HCT116 (cell line): ENCODE data around the gene HCN1. TPM values are rescaled to one million over a fixed set of nuclear protein-coding genes. Genes with fewer than 3 reads are reported as not detected.

ENCODE experiments used
- ATAC-seq: fragments of 200-7000 bp; cut with Tn5 transposase; 2 replicates; pipeline ENCODE4 v1.9.1; 2020; ENCODE audit warnings: mild to moderate bottlenecking, moderate library complexity
- BruUV-seq: library from RNA; stranded (reverse); fragments of 400-500 nt; replicated peaks from 2 replicates; lab custom pipeline; 2021; lab: Mats Ljungman, UMichigan
- CTCF ChIA-PET: fragments of 300-600 bp; sonication (Branson Sonifier 250); formaldehyde crosslinking; loops from one replicate; lab custom pipeline; 2021; ENCODE audit warnings: antibody characterized with exemption; lab: Charles Lee
- POLR2A ChIA-PET: fragments of 300-600, 350-600 bp; sonication (Branson Sonifier 250); formaldehyde crosslinking; loops from one replicate; lab custom pipeline; 2021; ENCODE audit warnings: antibody characterized with exemption; lab: Charles Lee
- RAD21 ChIA-PET, 2 experiments: fragments of 300-600 bp; sonication (Branson Sonifier 250); formaldehyde crosslinking; loops; one replicate each; lab custom pipeline; 2023; ENCODE audit warnings: low total read pairs in 2 of 2; ENCODE audit not compliant: uncharacterized antibody in 2 of 2, unreplicated experiment in 2 of 2, low non-redundant PET in 1 of 2; lab: Charles Lee
- DNase-seq: peaks from one replicate; pipeline ENCODE4 v3.0.0-alpha.2; 2010; ENCODE audit warnings: low read depth, low spot score
- H2AFZ ChIP-seq: fragments of 200-600 bp; shearing (Covaris generic), sonication (generic); 2 replicates; pipeline ENCODE4 v1.6.1; 2017; ENCODE audit warnings: low read depth, mixed run types, mixed read lengths, antibody characterized with exemption, low read length; ENCODE audit not compliant: poor library complexity, severe bottlenecking
- H3K27ac ChIP-seq: 2 replicates; pipeline ENCODE4 v1.5.1; 2012; ENCODE audit warnings: low read depth, low read length
- H3K27me3 ChIP-seq: fragments of 200-600 bp; sonication (generic); 2 replicates; pipeline ENCODE4 v1.6.1; 2016; ENCODE audit warnings: mixed run types, low read length, mixed read lengths; ENCODE audit not compliant: insufficient read depth
- H3K36me3 ChIP-seq, 2 experiments: fragments of 200-500 bp in 1 of 2; fragments of 200-600 bp in 1 of 2; sonication (Bioruptor generic) in 1 of 2; sonication (generic) in 1 of 2; 2 replicates each; pipeline versions ENCODE4 v1.5.1 to v1.6.1; 2014 to 2016; ENCODE audit warnings: low read length in 2 of 2, inconsistent platforms in 1 of 2, mixed read lengths in 1 of 2, mixed run types in 1 of 2; ENCODE audit not compliant: insufficient read depth in 2 of 2, control insufficient read depth in 1 of 2
- H3K4me1 ChIP-seq, 2 experiments: fragments of 200-600 bp in 1 of 2; sonication (generic) in 1 of 2; 2 replicates each; pipeline versions ENCODE4 v1.5.1 to v1.6.1; 2012 to 2017; ENCODE audit warnings: low read length in 2 of 2, inconsistent platforms in 1 of 2, mild to moderate bottlenecking in 1 of 2, mixed read lengths in 1 of 2, mixed run types in 1 of 2, moderate library complexity in 1 of 2; ENCODE audit not compliant: insufficient read depth in 2 of 2, control insufficient read depth in 1 of 2
- H3K4me2 ChIP-seq: fragments of 200-600 bp; sonication (generic); 2 replicates; pipeline ENCODE4 v1.6.1; 2017; ENCODE audit warnings: mixed run types, low read length, mixed read lengths
- H3K4me3 ChIP-seq, 2 experiments: fragments of 200-600 bp in 1 of 2; sonication (generic) in 1 of 2; replicated peaks in 1 of 2; 2 replicates each; pipeline ENCODE4 v1.5.1; 2011 to 2016; ENCODE audit warnings: low read length in 2 of 2, control low read depth in 1 of 2, low read depth in 1 of 2, mild to moderate bottlenecking in 1 of 2, mixed read lengths in 1 of 2, mixed run types in 1 of 2
- H3K79me2 ChIP-seq: fragments of 200-600 bp; sonication (generic); 2 replicates; pipeline ENCODE4 v1.6.1; 2017; ENCODE audit warnings: mild to moderate bottlenecking, mixed run types, low read length, moderate library complexity, mixed read lengths; ENCODE audit not compliant: insufficient read depth
- H3K9ac ChIP-seq: fragments of 200-600 bp; sonication (generic); 2 replicates; pipeline ENCODE4 v1.6.1; 2016; ENCODE audit warnings: low read length, mixed read lengths
- H3K9me2 ChIP-seq: fragments of 200-600 bp; sonication (generic), shearing (Covaris generic); 2 replicates; pipeline ENCODE4 v1.6.1; 2017; ENCODE audit warnings: mixed run types, mild to moderate bottlenecking, moderate library complexity; ENCODE audit not compliant: insufficient read depth
- H3K9me3 ChIP-seq, 2 experiments: fragments of 200-500 bp in 1 of 2; fragments of 200-600 bp in 1 of 2; sonication (Bioruptor generic) in 1 of 2; sonication (generic) in 1 of 2; 2 replicates each; pipeline ENCODE4 v1.6.1; 2014 to 2017; ENCODE audit warnings: low read length in 2 of 2, mixed read lengths in 2 of 2, inconsistent platforms in 1 of 2, low read depth in 1 of 2, mild to moderate bottlenecking in 1 of 2, mixed run types in 1 of 2, moderate library complexity in 1 of 2; ENCODE audit not compliant: control insufficient read depth in 1 of 2, insufficient read depth in 1 of 2
- H4K20me1 ChIP-seq: fragments of 200-600 bp; sonication (generic), shearing (Covaris generic); 2 replicates; pipeline ENCODE4 v1.6.1; 2017; ENCODE audit warnings: mixed run types, mild to moderate bottlenecking, moderate library complexity; ENCODE audit not compliant: insufficient read depth
- CBX3 ChIP-seq: IDR thresholded peaks from 2 replicates; pipeline ENCODE4 v1.6.1; 2012; ENCODE audit warnings: low read depth
- CEBPB ChIP-seq: IDR thresholded peaks from 2 replicates; pipeline ENCODE4 v1.6.1; 2012; ENCODE audit warnings: low read depth
- CTCF ChIP-seq, 3 experiments: fragments of 200-600 bp in 1 of 3; sonication (generic) in 1 of 3; IDR thresholded peaks in 2 of 3; conservative IDR thresholded peaks in 1 of 3; 2 replicates each; pipeline ENCODE4 v1.5.1; 2012 to 2017; ENCODE audit warnings: low read depth in 2 of 3, low read length in 2 of 3, antibody characterized with exemption in 1 of 3, borderline replicate concordance in 1 of 3, control low read depth in 1 of 3, mild to moderate bottlenecking in 1 of 3, mixed read lengths in 1 of 3, mixed run types in 1 of 3, moderate library complexity in 1 of 3; ENCODE audit not compliant: insufficient read depth in 1 of 3
- ELF1 ChIP-seq: IDR thresholded peaks from 2 replicates; pipeline ENCODE4 v1.6.1; 2012; ENCODE audit warnings: low read depth, borderline replicate concordance
- EZH2 ChIP-seq: fragments of 200-600 bp; sonication (generic); IDR thresholded peaks from 2 replicates; pipeline ENCODE4 v1.6.1; 2017; ENCODE audit warnings: antibody characterized with exemption, mixed run types
- JUND ChIP-seq: IDR thresholded peaks from 2 replicates; pipeline ENCODE4 v1.6.1; 2012
- MAX ChIP-seq: IDR thresholded peaks from 2 replicates; pipeline ENCODE4 v1.6.1; 2012
- POLR2AphosphoS5 ChIP-seq: IDR thresholded peaks from 2 replicates; pipeline ENCODE4 v1.6.1; 2011; ENCODE audit warnings: mild to moderate bottlenecking, low read depth, low read length, moderate library complexity
- RAD21 ChIP-seq: IDR thresholded peaks from 2 replicates; pipeline ENCODE4 v1.6.1; 2012; ENCODE audit warnings: low read depth, mild to moderate bottlenecking
- SIN3A ChIP-seq: IDR thresholded peaks from 2 replicates; pipeline ENCODE4 v1.6.1; 2012; ENCODE audit warnings: low read depth
- SP1 ChIP-seq: IDR thresholded peaks from 2 replicates; pipeline ENCODE4 v1.6.1; 2012; ENCODE audit warnings: low read depth
- SRF ChIP-seq: IDR thresholded peaks from 2 replicates; pipeline ENCODE4 v1.6.1; 2012; ENCODE audit warnings: low read depth
- TCF7L2 ChIP-seq: IDR thresholded peaks from 2 replicates; pipeline ENCODE4 v1.7.0; 2011; ENCODE audit warnings: borderline replicate concordance, inconsistent platforms; ENCODE audit not compliant: insufficient read depth, insufficient read length; ENCODE audit errors: extremely low read depth
- YY1 ChIP-seq: IDR thresholded peaks from 2 replicates; pipeline ENCODE4 v1.6.1; 2011; ENCODE audit warnings: low read length, low read depth, moderate library complexity, mild to moderate bottlenecking; ENCODE audit not compliant: insufficient replicate concordance; ENCODE audit errors: extremely low read depth
- ZBTB33 ChIP-seq: IDR thresholded peaks from 2 replicates; pipeline ENCODE4 v1.6.1; 2011; ENCODE audit warnings: mild to moderate bottlenecking, low read length, moderate library complexity; ENCODE audit not compliant: insufficient replicate concordance; ENCODE audit errors: extremely low read depth
- ZFX ChIP-seq: fragments of 450-650 bp; IDR thresholded peaks from 2 replicates; pipeline ENCODE4 v1.6.1; 2017
- ZNF274 ChIP-seq: fragments of 200-500 bp; sonication (Bioruptor generic); IDR thresholded peaks from 2 replicates; pipeline ENCODE4 v1.6.1; 2014; ENCODE audit warnings: mild to moderate bottlenecking, low read depth, low read length, inconsistent platforms
- intact Hi-C: fragments of 100-400 bp; cut with micrococcal nuclease; formaldehyde crosslinking; loops from 2 replicates; pipeline ENCODE4 v1.10.0; 2022
- total RNA-seq: library from RNA; stranded (reverse); gene quantifications from one replicate; pipeline ENCODE4 v1.2.1, GENCODE V29; 2021; ENCODE audit not compliant: unreplicated experiment

Gene HCN1
- total RNA-seq, 1 experiment from 2014 or later = 0.10 TPM

GRCh38 chr5:45604092-45604491 is 92.1 kb downstream of the HCN1 start:
- Histone ChIP-seq H3K9me3 (no peaks in the 10 kb centered on the region), H3K9ac (no peak overlapping the region), H3K27me3 (no peaks in the 10 kb centered on the region), H3K79me2 (no peaks in the 10 kb centered on the region), H3K4me1 (no peaks in the 10 kb centered on the region), H4K20me1 (no peaks in the 10 kb centered on the region), H2AFZ (peak overlapping the region; percentile 16), H3K4me2 (no peak overlapping the region), H3K4me3 (no peak overlapping the region), H3K27ac (no peak overlapping the region), H3K36me3 (no peaks in the 10 kb centered on the region), H3K9me2 (no peaks in the 10 kb centered on the region)
- ChIA-PET RAD21 (no interaction called here), CTCF (no interaction called here), POLR2A (no interaction called here)
- no peak for ATAC-seq
- no peak for DNase-seq
- TF ChIP-seq ZNF274 = no peak
- TF ChIP-seq RAD21 = no peak
- TF ChIP-seq CBX3 = no peak
- TF ChIP-seq CTCF (IDR thresholded peaks at IDR 0.05 in 2 of 3, conservative IDR thresholded peaks at IDR 0.05 in 1 of 3; ENCODE audit: borderline replicate concordance in 1 of 3, insufficient read depth in 1 of 3, low read depth in 2 of 3, low read length in 2 of 3) = no peak
- no peak for TF ChIP-seq ZFX
- no peak for TF ChIP-seq YY1
- no TSS peak for BruUV-seq
- intact Hi-C loops = no loop called here

GRCh38 chr5:45601424-45601823 is 94.8 kb downstream of the HCN1 start:
- intact Hi-C loops = no loop called here
- RAD21 ChIA-PET = no interaction called here
- no TSS peak for BruUV-seq

More at GRCh38 chr5:45601424-45601823, 94.8 kb downstream of the HCN1 start:
- no peak overlapping the region for H2AFZ ChIP-seq
- no peaks in the 10 kb centered on the region for H3K9me3 ChIP-seq
- no peak overlapping the region for H3K4me3 ChIP-seq
- H3K27ac ChIP-seq = no peak overlapping the region
- ChIA-PET CTCF (no interaction called here), POLR2A (no interaction called here)
- no peaks in the 10 kb centered on the region for H4K20me1 ChIP-seq
- no peaks in the 10 kb centered on the region for H3K36me3 ChIP-seq
- TF ChIP-seq MAX = no peak
- TF ChIP-seq SIN3A = no peak
- no peak for TF ChIP-seq YY1
- no peak for TF ChIP-seq JUND
- no peak for TF ChIP-seq EZH2
- no peak for TF ChIP-seq SRF
- TF ChIP-seq ZBTB33 = no peak
- TF ChIP-seq POLR2AphosphoS5 = no peak
- TF ChIP-seq ELF1 = no peak
- TF ChIP-seq CBX3 = no peak
- TF ChIP-seq ZNF274 = no peak
- no peak for TF ChIP-seq RAD21
- no peak for TF ChIP-seq SP1
- no peak for TF ChIP-seq CEBPB
- TF ChIP-seq TCF7L2 = no peak
- H3K9me2 ChIP-seq = no peaks in the 10 kb centered on the region
- no peaks in the 10 kb centered on the region for H3K4me1 ChIP-seq
- H3K27me3 ChIP-seq = no peaks in the 10 kb centered on the region
- no peak overlapping the region for H3K4me2 ChIP-seq
- ATAC-seq (no peak), DNase-seq (no peak)
- no peak overlapping the region for H3K9ac ChIP-seq
- no peaks in the 10 kb centered on the region for H3K79me2 ChIP-seq
